Panc1 (cell line): Measurements from ENCODE around the gene ATF6B. TPM values are rescaled to one million over a fixed set of nuclear protein-coding genes. Genes with fewer than 3 reads are reported as not detected.
A peak's percentile ranks its signal among the peaks of the same experiment; 100 is the strongest.
"Not testable (repeated sequence)": the region's sequence is repeated elsewhere in the genome, so short reads cannot be mapped to it uniquely, and the experiment has no call there.

Experiments used
- ATAC-seq: fragments of 200-7000 bp; cut with Tn5 transposase; 2 replicates; pipeline ENCODE4 v1.9.1; 2020; ENCODE audit warnings: mild to moderate bottlenecking, moderate library complexity
- BruUV-seq: library from RNA; stranded (reverse); fragments of 400-500 nt; replicated peaks from 2 replicates; lab custom pipeline; 2021; lab: Mats Ljungman, UMichigan
- CTCF ChIA-PET: fragments of 300-600 bp; sonication (Branson Sonifier 250); formaldehyde crosslinking; loops from one replicate; lab custom pipeline; 2022; ENCODE audit warnings: antibody characterized with exemption; lab: Charles Lee
- POLR2A ChIA-PET: fragments of 300-600 bp; sonication (Branson Sonifier 250); formaldehyde crosslinking; loops from one replicate; lab custom pipeline; 2022; ENCODE audit warnings: antibody characterized with exemption; lab: Charles Lee
- DNase-seq: peaks from one replicate; pipeline ENCODE4 v3.0.0-alpha.2; 2010; ENCODE audit warnings: low read depth, low spot score
- H3K27ac ChIP-seq: 2 replicates; pipeline ENCODE4 v1.5.1; 2011; ENCODE audit warnings: mild to moderate bottlenecking, low read length, inconsistent platforms
- H3K27me3 ChIP-seq: fragments of 200-500 bp; sonication (Bioruptor generic); 2 replicates; pipeline ENCODE4 v1.6.0; 2014; ENCODE audit warnings: low read length, inconsistent platforms; ENCODE audit not compliant: control insufficient read depth, insufficient read depth
- H3K36me3 ChIP-seq: fragments of 200-500 bp; sonication (Bioruptor generic); 2 replicates; pipeline ENCODE4 v1.5.1; 2014; ENCODE audit warnings: inconsistent platforms, mild to moderate bottlenecking, low read length, moderate library complexity; ENCODE audit not compliant: control insufficient read depth, insufficient read depth
- H3K4me1 ChIP-seq: 2 replicates; pipeline ENCODE4 v1.5.1; 2011; ENCODE audit warnings: inconsistent platforms, mild to moderate bottlenecking, low read length, moderate library complexity; ENCODE audit not compliant: control insufficient read depth, insufficient read depth
- H3K4me3 ChIP-seq, 2 experiments: 2 replicates each; pipeline ENCODE4 v1.5.1; 2011 to 2012; ENCODE audit warnings: low read depth in 2 of 2, low read length in 2 of 2, mild to moderate bottlenecking in 2 of 2, inconsistent platforms in 1 of 2, moderate library complexity in 1 of 2
- H3K9me3 ChIP-seq: fragments of 200-500 bp; sonication (Bioruptor generic); 2 replicates; pipeline ENCODE4 v1.5.1; 2014; ENCODE audit warnings: low read depth, mild to moderate bottlenecking, inconsistent platforms, low read length, moderate library complexity; ENCODE audit not compliant: control insufficient read depth, insufficient read depth
- CTCF ChIP-seq: fragments of 450-650 bp; IDR thresholded peaks from 2 replicates; pipeline ENCODE4 v1.5.1; 2017; ENCODE audit warnings: mild to moderate bottlenecking
- POLR2AphosphoS5 ChIP-seq: IDR thresholded peaks from 2 replicates; pipeline ENCODE4 v1.6.1; 2012; ENCODE audit warnings: mild to moderate bottlenecking, low read depth, low read length, moderate library complexity
- REST ChIP-seq, 2 experiments: IDR thresholded peaks; 2 replicates each; pipeline ENCODE4 v1.6.1; 2011 to 2012; ENCODE audit warnings: low read depth in 2 of 2, control low read depth in 1 of 2, low read length in 1 of 2, mild to moderate bottlenecking in 1 of 2, moderate library complexity in 1 of 2; ENCODE audit not compliant: insufficient read depth in 1 of 2
- SIN3A ChIP-seq: IDR thresholded peaks from 2 replicates; pipeline ENCODE4 v1.6.1; 2012; ENCODE audit warnings: low read depth, mild to moderate bottlenecking, low read length, moderate library complexity, borderline replicate concordance; ENCODE audit not compliant: insufficient read depth
- TCF7L2 ChIP-seq: IDR thresholded peaks from 2 replicates; pipeline ENCODE4 v1.6.1; 2011; ENCODE audit warnings: mild to moderate bottlenecking, low read depth, low read length, inconsistent platforms
- in situ Hi-C: cut with HindIII; loops from 2 replicates; pipeline ENCODE4 v1.10.0; 2016; ENCODE audit warnings: low sequenced_read_pairs, low pct_unique_long_range_greater_than_20kb
- intact Hi-C: fragments of 100-400 bp; cut with micrococcal nuclease; formaldehyde crosslinking; loops from one replicate; pipeline ENCODE4 v1.10.0; 2022; ENCODE audit not compliant: unreplicated experiment
- microRNA-seq: library from miRNA; unstranded; fragments of <30 nt; microRNA quantifications from one replicate; pipeline ENCODE4 v1.1.0, GENCODE V29; 2020; ENCODE audit not compliant: unreplicated experiment
- total RNA-seq: library from RNA; stranded (reverse); gene quantifications from one replicate; pipeline ENCODE4 v1.2.1, GENCODE V29; 2021; ENCODE audit not compliant: unreplicated experiment

The ATF6B gene
- total RNA-seq, 1 experiment from 2014 or later, result 127 TPM

DNA sequence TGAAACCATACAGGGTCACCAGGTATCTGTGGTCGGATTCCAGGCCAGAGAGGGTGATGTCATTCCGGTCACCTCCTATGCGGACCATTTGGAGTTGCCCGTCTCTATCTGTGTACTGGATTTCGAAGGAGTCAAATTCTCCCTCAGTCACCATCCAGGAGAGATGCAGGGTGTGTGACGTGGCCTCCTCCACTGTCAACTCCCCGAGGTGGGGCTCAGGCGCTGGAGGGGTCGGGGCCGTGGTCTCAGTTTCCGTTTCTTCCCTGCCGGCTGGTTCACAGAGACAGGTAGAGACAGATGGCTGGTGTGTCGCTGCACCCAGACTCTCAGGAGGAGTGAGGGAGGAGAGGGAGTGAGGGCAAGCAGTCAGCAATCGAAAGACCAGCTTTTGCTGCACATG, 59.2 kb downstream of the ATF6B start:
- H3K27ac ChIP-seq, result no peak overlapping the region
- no peaks in the 10 kb centered on the region for H3K36me3 ChIP-seq
- ChIA-PET CTCF (no interaction called here), POLR2A (no interaction called here)
- TF ChIP-seq POLR2AphosphoS5 (no peak), REST (IDR thresholded peaks at IDR 0.05; ENCODE audit: insufficient read depth in 1 of 2, low read depth in 2 of 2, low read length in 1 of 2) (no peak), SIN3A (no peak), CTCF (no peak), TCF7L2 (no peak)
- no peaks in the 10 kb centered on the region for H3K4me1 ChIP-seq
- no TSS peak for BruUV-seq
- no peak overlapping the region for H3K4me3 ChIP-seq
- no peaks in the 10 kb centered on the region for H3K27me3 ChIP-seq
- intact Hi-C loops (no loop called here), in situ Hi-C loops (no loop called here)
- H3K9me3 ChIP-seq, result no peaks in the 10 kb centered on the region
- ATAC-seq, result no peak
- DNase-seq, result no peak

- CTCF ChIA-PET, BruUV-seq, H3K27me3 ChIP-seq, H3K4me1 ChIP-seq, H3K9me3 ChIP-seq, ATAC-seq, in situ Hi-C loops, DNase-seq, H3K27ac ChIP-seq, intact Hi-C loops, H3K36me3 ChIP-seq, H3K4me3 ChIP-seq: not testable (repeated sequence)
- POLR2A ChIA-PET, result interaction anchor here (0.6 kb wide), 1 partner anchor 29 kb away, joined by 4 read pairs; no protein-coding TSS in a partner anchor
These were observed 59.7 kb downstream of the ATF6B start for GRCh38 chr6:32068315-32068714.

DNA sequence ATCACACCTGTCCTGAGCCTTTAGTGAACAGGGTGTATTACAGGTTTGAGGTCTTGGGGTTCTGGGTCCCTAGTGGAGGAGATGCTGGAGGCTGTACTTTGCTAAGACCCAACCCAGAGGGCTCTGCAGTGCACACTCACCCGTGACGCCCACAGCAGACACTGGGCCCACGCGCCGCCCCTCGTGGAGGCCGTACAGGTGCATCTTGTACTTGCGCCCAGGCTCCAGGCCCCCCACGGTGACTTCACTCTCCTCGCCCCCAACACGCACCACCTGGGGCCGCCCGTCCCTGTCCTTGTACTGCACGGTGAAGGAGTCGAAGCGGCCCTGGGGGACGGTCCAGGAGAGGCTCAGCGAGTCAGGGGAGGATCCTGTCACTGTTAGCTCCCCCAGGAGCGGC, 60.5 kb downstream of the ATF6B start:
- POLR2A ChIA-PET, H3K4me3 ChIP-seq, BruUV-seq, ATAC-seq, CTCF ChIA-PET, DNase-seq, in situ Hi-C loops, H3K27ac ChIP-seq, H3K36me3 ChIP-seq, H3K4me1 ChIP-seq, intact Hi-C loops, H3K27me3 ChIP-seq, H3K9me3 ChIP-seq: not testable (repeated sequence)

Small RNA genes within 50 kb of the gene (microRNA-seq; reads per million reads assigned to microRNA genes)
- 7.0 reads per million, percentile 21 among the genes with 10 or more reads in this experiment for gene MIR6721

Other genes with a start within 250 kb of the ATF6B start
- 2.7 TPM for gene SLC44A4, start 249.2 kb downstream of the ATF6B start, total RNA-seq
- gene EHMT2, start 230.5 kb downstream of the ATF6B start, total RNA-seq, result 60.4 TPM
- 9.4 TPM for gene ZBTB12, start 226.2 kb downstream of the ATF6B start, total RNA-seq
- 1.0 TPM for gene C2, start 200.5 kb downstream of the ATF6B start, total RNA-seq
- 5.6 TPM for gene CFB, start 182.2 kb downstream of the ATF6B start, total RNA-seq
- 94.9 TPM for gene NELFE, start 169.3 kb downstream of the ATF6B start, total RNA-seq
- gene SKIC2, start 169.1 kb downstream of the ATF6B start, total RNA-seq, result 121 TPM
- gene DXO, start 156.1 kb downstream of the ATF6B start, total RNA-seq, result 38.1 TPM
- gene C4A, start 146.2 kb downstream of the ATF6B start, total RNA-seq, result 8.1 TPM
- 8.8 TPM for gene C4B, start 113.5 kb downstream of the ATF6B start, total RNA-seq
- 1.1 TPM for gene CYP21A2, start 89.8 kb downstream of the ATF6B start, total RNA-seq
- gene TNXB, start 18.9 kb downstream of the ATF6B start, total RNA-seq, result 1.8 TPM
- 7.4 TPM for gene FKBPL, start 2.0 kb upstream of the ATF6B start, total RNA-seq
- 1.3 TPM for gene PRRT1, start 23.7 kb upstream of the ATF6B start, total RNA-seq
- gene PPT2, start 25.9 kb upstream of the ATF6B start, total RNA-seq, result 20.1 TPM
- gene EGFL8, start 36.3 kb upstream of the ATF6B start, total RNA-seq, result 11.1 TPM
- 88.4 TPM for gene AGPAT1, start 47.8 kb upstream of the ATF6B start, total RNA-seq
- 82.3 TPM for gene RNF5, start 50.2 kb upstream of the ATF6B start, total RNA-seq
- gene AGER, start 56.0 kb upstream of the ATF6B start, total RNA-seq, result 3.7 TPM
- gene PBX2, start 62.0 kb upstream of the ATF6B start, total RNA-seq, result 76.2 TPM
- gene GPSM3, start 64.4 kb upstream of the ATF6B start, total RNA-seq, result 2.0 TPM
- gene NOTCH4, start 95.8 kb upstream of the ATF6B start, total RNA-seq, result 2.0 TPM
- gene TSBP1, start 243.7 kb upstream of the ATF6B start, total RNA-seq, result not detected